GM23338 (cell line): ENCODE measurements around the gene TMEM244. TPM values are rescaled to one million over a fixed set of nuclear protein-coding genes. Genes with fewer than 3 reads are reported as not detected.

Experiments
- ATAC-seq: fragments of 200-7000 bp; cut with Tn5 transposase; 3 replicates; pipeline ENCODE4 v1.9.1; 2020
- DNase-seq: peaks from one replicate; pipeline ENCODE4 v3.0.0-alpha.2; 2015; ENCODE audit warnings: low spot score
- H2AFZ ChIP-seq: fragments of 200-600 bp; sonication (generic); 2 replicates; pipeline ENCODE4 v1.8.0; 2016; ENCODE audit warnings: antibody characterized with exemption, mild to moderate bottlenecking, moderate library complexity
- H3F3A ChIP-seq: fragments of 200-600 bp; sonication (generic); replicated peaks from 2 replicates; pipeline ENCODE4 v1.8.0; 2017; ENCODE audit warnings: antibody characterized with exemption, mixed run types, low read depth
- H3K27ac ChIP-seq: fragments of 200-600 bp; sonication (generic); 2 replicates; pipeline ENCODE4 v1.6.1; 2016; ENCODE audit warnings: low read depth
- H3K27me3 ChIP-seq: fragments of 200-600 bp; sonication (generic); 2 replicates; pipeline ENCODE4 v1.8.0; 2016; ENCODE audit warnings: mild to moderate bottlenecking, mixed run types, moderate library complexity; ENCODE audit not compliant: insufficient read depth
- H3K36me3 ChIP-seq: fragments of 200-600 bp; sonication (generic); 2 replicates; pipeline ENCODE4 v1.8.0; 2016; ENCODE audit warnings: mild to moderate bottlenecking; ENCODE audit not compliant: insufficient read depth
- H3K4me1 ChIP-seq: fragments of 200-600 bp; sonication (generic); 2 replicates; pipeline ENCODE4 v1.8.0; 2016; ENCODE audit warnings: mild to moderate bottlenecking, moderate library complexity; ENCODE audit not compliant: insufficient read depth
- H3K4me2 ChIP-seq: fragments of 200-600 bp; sonication (generic); 2 replicates; pipeline ENCODE4 v1.7.1; 2017; ENCODE audit warnings: mixed run types
- H3K4me3 ChIP-seq: fragments of 200-600 bp; sonication (generic); 2 replicates; pipeline ENCODE4 v1.6.1; 2016; ENCODE audit warnings: mixed run types
- H3K79me2 ChIP-seq: fragments of 200-600 bp; sonication (generic); replicated peaks from 2 replicates; pipeline ENCODE4 v1.8.0; 2017; ENCODE audit warnings: mild to moderate bottlenecking; ENCODE audit not compliant: insufficient read depth
- H3K9me2 ChIP-seq: fragments of 200-600 bp; sonication (generic); 2 replicates; pipeline ENCODE4 v1.8.0; 2017; ENCODE audit not compliant: insufficient read depth
- H4K20me1 ChIP-seq: fragments of 200-600 bp; sonication (generic); replicated peaks from 2 replicates; pipeline ENCODE4 v1.8.0; 2017; ENCODE audit warnings: mild to moderate bottlenecking; ENCODE audit not compliant: insufficient read depth
- H3K27ac Mint-ChIP-seq: 2 replicates; pipeline ENCODE4 v1.8.0; 2020; ENCODE audit warnings: inconsistent platforms, mild to moderate bottlenecking, moderate library complexity, mixed read lengths
- H3K27me3 Mint-ChIP-seq: 3 replicates; pipeline ENCODE4 v1.8.0; 2022; ENCODE audit warnings: low read depth, mild to moderate bottlenecking, moderate library complexity, mixed read lengths, inconsistent platforms; ENCODE audit not compliant: insufficient read depth, poor library complexity
- H3K36me3 Mint-ChIP-seq: 3 replicates; pipeline ENCODE4 v1.8.0; 2021; ENCODE audit warnings: low read depth, mild to moderate bottlenecking, inconsistent platforms, moderate library complexity, mixed read lengths
- H3K4me1 Mint-ChIP-seq: 3 replicates; pipeline ENCODE4 v1.8.0; 2020; ENCODE audit warnings: mild to moderate bottlenecking, inconsistent platforms, mixed read lengths
- H3K4me3 Mint-ChIP-seq: 3 replicates; pipeline ENCODE4 v1.8.0; 2021; ENCODE audit warnings: moderate library complexity, mild to moderate bottlenecking, inconsistent platforms, mixed read lengths
- H3K9me3 Mint-ChIP-seq: 3 replicates; pipeline ENCODE4 v1.8.0; 2020; ENCODE audit warnings: moderate library complexity, mild to moderate bottlenecking, inconsistent platforms, mixed read lengths
- CREB1 ChIP-seq: fragments of 250-450 bp; sonication (Bioruptor Pico); IDR thresholded peaks from 2 replicates; pipeline ENCODE4 v1.5.0; 2020; ENCODE audit warnings: low read depth, mild to moderate bottlenecking, moderate library complexity
- CTCF ChIP-seq, 2 experiments: fragments of 200-600 bp in 1 of 2; sonication (generic) in 1 of 2; conservative IDR thresholded peaks; 2 replicates each; pipeline versions ENCODE4 v1.5.1 to v1.6.1; 2016 to 2017; ENCODE audit warnings: antibody characterized with exemption in 2 of 2, low read depth in 2 of 2, mild to moderate bottlenecking in 2 of 2, moderate library complexity in 1 of 2
- EZH2 ChIP-seq: fragments of 200-600 bp; sonication (generic); IDR thresholded peaks from one replicate; pipeline ENCODE4 v1.8.0; 2017; ENCODE audit warnings: antibody characterized with exemption, mild to moderate bottlenecking, low read depth; ENCODE audit not compliant: unreplicated experiment
- JUNB ChIP-seq: IDR thresholded peaks from one replicate; pipeline ENCODE4 v1.6.1; 2016; ENCODE audit warnings: antibody characterized with exemption; ENCODE audit not compliant: unreplicated experiment
- POLR2AphosphoS5 ChIP-seq: IDR thresholded peaks from 2 replicates; pipeline ENCODE4 v1.6.1; 2016; ENCODE audit warnings: antibody characterized with exemption, low read depth
- STAT1 ChIP-seq: IDR thresholded peaks from one replicate; pipeline ENCODE4 v1.6.1; 2016; ENCODE audit warnings: antibody characterized with exemption; ENCODE audit not compliant: unreplicated experiment
- ZNF114 ChIP-seq: fragments of 250-450 bp; sonication (Bioruptor Pico); IDR thresholded peaks from 2 replicates; pipeline ENCODE4 v1.5.0; 2020; ENCODE audit warnings: mild to moderate bottlenecking, moderate library complexity
- ZNF331 ChIP-seq: fragments of 250-450 bp; sonication (Bioruptor Pico); IDR thresholded peaks from 2 replicates; pipeline ENCODE4 v1.5.0; 2020; ENCODE audit warnings: low read depth, mild to moderate bottlenecking, moderate library complexity
- ZNF462 ChIP-seq: fragments of 250-450 bp; sonication (Bioruptor Pico); IDR thresholded peaks from 2 replicates; pipeline ENCODE4 v1.5.0; 2020; ENCODE audit warnings: mild to moderate bottlenecking, moderate library complexity
- polyA plus RNA-seq: library from polyadenylated mRNA; unstranded; fragments of >200 nt; fragmentation: Nextera tagmentation; extraction: Ambion mirVana; gene quantifications from 2 replicates; pipeline ENCODE4 v1.2.1, GENCODE V29; 2016
- total RNA-seq: library from RNA; depleted of rRNA; stranded (reverse); fragments of >200 nt; shearing (Covaris generic); gene quantifications from 2 replicates; pipeline ENCODE4 v1.2.3, GENCODE V29; 2014
- TF ChIP-seq, protein P1 (sequence below): IDR thresholded peaks from 2 replicates; pipeline ENCODE4 v1.6.1; 2016; ENCODE audit warnings: antibody characterized with exemption
- TF ChIP-seq, protein P2 (sequence below): IDR thresholded peaks from one replicate; pipeline ENCODE4 v1.6.1; 2018; ENCODE audit warnings: antibody characterized with exemption; ENCODE audit not compliant: unreplicated experiment

Gene TMEM244
- total and polyA plus RNA-seq, 2 experiments from 2014 or later = not detected

- H3F3A ChIP-seq = no peaks in the 10 kb centered on the region
- H3K4me1 Mint-ChIP-seq = no peaks in the 10 kb centered on the region; the same call in 2 of the 3 replicates
- no peaks in the 10 kb centered on the region for H3K79me2 ChIP-seq
- no peak overlapping the region for H3K27ac ChIP-seq
- ATAC-seq (no peak), DNase-seq (no peak)
- H3K27me3 Mint-ChIP-seq = no peaks in the 10 kb centered on the region
- H3K9me2 ChIP-seq = no peaks in the 10 kb centered on the region
- H3K27me3 ChIP-seq = no peaks in the 10 kb centered on the region
- H3K36me3 Mint-ChIP-seq = no peaks in the 10 kb centered on the region
- no peak overlapping the region for H3K4me2 ChIP-seq
- H3K4me3 ChIP-seq = no peak overlapping the region
- H3K4me3 Mint-ChIP-seq = no peak overlapping the region
- no peaks in the 10 kb centered on the region for H3K4me1 ChIP-seq
- H2AFZ ChIP-seq = no peak overlapping the region
- H3K9me3 Mint-ChIP-seq = no peaks in the 10 kb centered on the region
- no peaks in the 10 kb centered on the region for H3K36me3 ChIP-seq
- no peaks in the 10 kb centered on the region for H4K20me1 ChIP-seq
- H3K27ac Mint-ChIP-seq = no peak overlapping the region
- TF ChIP-seq, protein P1, sequence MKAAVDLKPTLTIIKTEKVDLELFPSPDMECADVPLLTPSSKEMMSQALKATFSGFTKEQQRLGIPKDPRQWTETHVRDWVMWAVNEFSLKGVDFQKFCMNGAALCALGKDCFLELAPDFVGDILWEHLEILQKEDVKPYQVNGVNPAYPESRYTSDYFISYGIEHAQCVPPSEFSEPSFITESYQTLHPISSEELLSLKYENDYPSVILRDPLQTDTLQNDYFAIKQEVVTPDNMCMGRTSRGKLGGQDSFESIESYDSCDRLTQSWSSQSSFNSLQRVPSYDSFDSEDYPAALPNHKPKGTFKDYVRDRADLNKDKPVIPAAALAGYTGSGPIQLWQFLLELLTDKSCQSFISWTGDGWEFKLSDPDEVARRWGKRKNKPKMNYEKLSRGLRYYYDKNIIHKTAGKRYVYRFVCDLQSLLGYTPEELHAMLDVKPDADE = no peak
- TF ChIP-seq STAT1 (no peak), CTCF (conservative IDR thresholded peaks at IDR 0.05; ENCODE audit: low read depth in 2 of 2) (no peak), JUNB (no peak), ZNF114 (no peak), EZH2 (no peak), CREB1 (CRISPR knock-in tag) (no peak), ZNF462 (CRISPR knock-in tag) (no peak), ZNF331 (no peak), POLR2AphosphoS5 (no peak)
- TF ChIP-seq, protein P2, sequence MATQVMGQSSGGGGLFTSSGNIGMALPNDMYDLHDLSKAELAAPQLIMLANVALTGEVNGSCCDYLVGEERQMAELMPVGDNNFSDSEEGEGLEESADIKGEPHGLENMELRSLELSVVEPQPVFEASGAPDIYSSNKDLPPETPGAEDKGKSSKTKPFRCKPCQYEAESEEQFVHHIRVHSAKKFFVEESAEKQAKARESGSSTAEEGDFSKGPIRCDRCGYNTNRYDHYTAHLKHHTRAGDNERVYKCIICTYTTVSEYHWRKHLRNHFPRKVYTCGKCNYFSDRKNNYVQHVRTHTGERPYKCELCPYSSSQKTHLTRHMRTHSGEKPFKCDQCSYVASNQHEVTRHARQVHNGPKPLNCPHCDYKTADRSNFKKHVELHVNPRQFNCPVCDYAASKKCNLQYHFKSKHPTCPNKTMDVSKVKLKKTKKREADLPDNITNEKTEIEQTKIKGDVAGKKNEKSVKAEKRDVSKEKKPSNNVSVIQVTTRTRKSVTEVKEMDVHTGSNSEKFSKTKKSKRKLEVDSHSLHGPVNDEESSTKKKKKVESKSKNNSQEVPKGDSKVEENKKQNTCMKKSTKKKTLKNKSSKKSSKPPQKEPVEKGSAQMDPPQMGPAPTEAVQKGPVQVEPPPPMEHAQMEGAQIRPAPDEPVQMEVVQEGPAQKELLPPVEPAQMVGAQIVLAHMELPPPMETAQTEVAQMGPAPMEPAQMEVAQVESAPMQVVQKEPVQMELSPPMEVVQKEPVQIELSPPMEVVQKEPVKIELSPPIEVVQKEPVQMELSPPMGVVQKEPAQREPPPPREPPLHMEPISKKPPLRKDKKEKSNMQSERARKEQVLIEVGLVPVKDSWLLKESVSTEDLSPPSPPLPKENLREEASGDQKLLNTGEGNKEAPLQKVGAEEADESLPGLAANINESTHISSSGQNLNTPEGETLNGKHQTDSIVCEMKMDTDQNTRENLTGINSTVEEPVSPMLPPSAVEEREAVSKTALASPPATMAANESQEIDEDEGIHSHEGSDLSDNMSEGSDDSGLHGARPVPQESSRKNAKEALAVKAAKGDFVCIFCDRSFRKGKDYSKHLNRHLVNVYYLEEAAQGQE = no peak
Measured at GRCh38 chr6:129828229-129828628, 32.9 kb downstream of the TMEM244 start.
